B cell (primary cell): ENCODE measurements around the gene PVR.

ENCODE experiments used
- CTCF ChIP-seq: fragments of 200-600 bp; IDR thresholded peaks from one replicate; pipeline ENCODE4 v1.8.0; 2022; ENCODE audit warnings: antibody characterized with exemption, mild to moderate bottlenecking
- EZH2 ChIP-seq: IDR thresholded peaks from 2 replicates; pipeline ENCODE4 v1.6.1; 2012; ENCODE audit warnings: borderline replicate concordance, low read depth, mild to moderate bottlenecking, moderate library complexity, low read length; ENCODE audit not compliant: insufficient read depth, poor library complexity, severe bottlenecking

GRCh38 chr19:44647144-44647543 is 3.4 kb downstream of the PVR start:
- TF ChIP-seq EZH2, result no peak
- TF ChIP-seq CTCF, result no peak
